ENCODE measurements around the gene ZNF213. TPM values are rescaled to one million over a fixed set of nuclear protein-coding genes. Genes with fewer than 3 reads are reported as not detected.

The ZNF213 gene
- total RNA-seq, 2 experiments from 2014 or later, result 9.9 to 11.1 TPM

DNA sequence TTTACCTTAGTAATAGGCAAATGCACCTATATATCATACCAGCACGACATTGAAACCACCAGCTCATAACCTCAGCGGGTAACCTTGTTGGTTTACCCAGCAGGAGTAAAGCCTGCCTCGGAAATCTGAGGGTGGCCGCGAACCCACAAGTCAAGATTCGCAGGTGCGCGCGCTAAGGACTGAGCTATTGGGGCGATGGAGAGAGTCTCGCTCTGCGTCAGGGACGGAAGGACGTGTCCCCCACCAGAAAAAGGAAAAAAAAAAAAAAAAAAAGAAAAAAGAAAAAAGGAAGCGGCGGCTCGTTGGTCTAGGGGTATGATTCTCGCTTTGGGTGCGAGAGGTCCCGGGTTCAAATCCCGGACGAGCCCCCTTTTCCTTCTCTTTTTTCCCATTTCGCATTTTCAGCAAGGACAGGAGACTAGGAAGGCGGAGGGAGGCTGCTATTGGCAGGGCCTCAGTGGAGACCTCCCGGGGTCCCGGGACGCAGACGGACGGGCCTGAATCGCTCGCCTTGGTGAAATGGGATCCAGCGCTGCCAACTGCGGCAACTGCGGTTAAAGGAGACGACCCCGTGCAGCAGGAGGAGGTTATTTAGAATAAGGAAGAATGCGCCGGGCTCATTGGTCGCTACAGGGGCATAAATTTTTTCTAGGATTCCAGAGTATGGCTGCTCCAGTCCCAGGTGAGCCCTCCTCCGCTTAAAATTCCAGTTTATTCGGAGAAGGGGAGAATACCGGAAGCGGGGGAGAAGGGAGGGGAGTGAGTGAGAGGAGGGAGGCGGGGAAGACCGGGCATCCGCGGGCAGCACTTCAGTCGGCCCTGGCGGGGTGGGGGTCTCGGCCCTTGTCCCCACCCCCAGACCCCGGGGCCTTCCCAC, 53.2 kb downstream of the ZNF213 start, which contains the start of gene OR1F1:
OR1F1 (plus strand) TSS at position 407 of the 877 bp plus-strand sequence.
- Mint-ChIP-seq H3K9me3 (peaks cover 21% of the 10 kb centered on the region), H3K4me1 (peaks cover 52% of the 10 kb centered on the region), H3K36me3 (ENCODE audit: low read depth) (peaks cover 18% of the 10 kb centered on the region), H3K27me3 (peaks cover 80% of the 10 kb centered on the region), H3K27ac (peak within 1 kb of the TSS; percentile 78), H3K4me3 (peak within 1 kb of the TSS; percentile 64)
- peak; percentile 62 for DNase-seq
- ChIA-PET POLR2A (interaction anchor here (0.6 kb wide), 2 partner anchors 58 to 189 kb away, joined by 5 to 7 read pairs; no protein-coding TSS in a partner anchor), CTCF (interaction anchor here (0.7 to 1.6 kb wide), 6 partner anchors 16 to 156 kb away, joined by 3 to 7 read pairs (median 4); partner anchors contain the start of gene ZNF263)

GRCh38 chr16:3188675-3188924, 53.8 kb downstream of the ZNF213 start:
- H3K4me1 Mint-ChIP-seq, result peaks cover 47% of the 10 kb centered on the region
- H3K4me3 Mint-ChIP-seq, result peak overlapping the region; percentile 64
- ChIA-PET CTCF (interaction anchor here (0.9 kb wide), 1 partner anchor 17 kb away, joined by 3 read pairs; no protein-coding TSS in a partner anchor), POLR2A (no interaction called here)
- DNase-seq, result no peak
- peaks cover 17% of the 10 kb centered on the region for H3K36me3 Mint-ChIP-seq (ENCODE audit: low read depth)
- peaks cover 21% of the 10 kb centered on the region for H3K9me3 Mint-ChIP-seq
- H3K27ac Mint-ChIP-seq, result peak overlapping the region; percentile 73
- H3K27me3 Mint-ChIP-seq, result peaks cover 76% of the 10 kb centered on the region

GRCh38 chr16:3188925-3189825, 54.3 kb downstream of the ZNF213 start:
- Mint-ChIP-seq H3K36me3 (ENCODE audit: low read depth) (peaks cover 14% of the 10 kb centered on the region), H3K27ac (peak overlapping the region; percentile 73), H3K27me3 (peaks cover 76% of the 10 kb centered on the region), H3K9me3 (peaks cover 23% of the 10 kb centered on the region), H3K4me1 (peaks cover 44% of the 10 kb centered on the region), H3K4me3 (peak overlapping the region; percentile 64)
- ChIA-PET CTCF (interaction anchor here (0.6 to 0.9 kb wide), 2 partner anchors 17 to 292 kb away, joined by 3 read pairs; no protein-coding TSS in a partner anchor), POLR2A (interaction anchor here (0.6 kb wide), 2 partner anchors 29 to 45 kb away, joined by 5 to 10 read pairs; no protein-coding TSS in a partner anchor)
- DNase-seq, result peak; percentile 27

DNA sequence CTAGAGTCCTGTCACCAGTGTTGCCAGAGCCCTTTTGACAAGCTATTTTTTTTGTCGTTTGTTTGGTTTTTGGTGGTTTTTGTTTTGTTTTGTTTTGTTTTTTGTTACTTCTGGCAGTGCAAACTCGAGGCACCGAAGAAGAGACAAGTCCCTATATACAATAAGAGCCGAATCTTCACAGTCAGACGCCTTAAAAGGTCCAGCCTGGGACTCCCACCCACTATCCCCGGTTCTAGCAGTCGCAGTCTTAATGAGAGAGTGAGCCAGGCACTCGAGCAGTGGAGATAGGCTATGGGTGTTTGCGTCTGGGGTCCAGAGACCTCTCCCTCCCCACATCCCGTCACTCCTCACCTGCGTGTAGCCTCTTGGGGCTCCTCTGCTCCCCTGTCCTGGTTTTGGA, 55.0 kb downstream of the ZNF213 start:
- peak overlapping the region; percentile 64 for H3K4me3 Mint-ChIP-seq
- CTCF ChIA-PET, result interaction anchor here (0.6 kb wide), 1 partner anchor 291 kb away, joined by 3 read pairs; no protein-coding TSS in a partner anchor
- peaks cover 12% of the 10 kb centered on the region for H3K36me3 Mint-ChIP-seq (ENCODE audit: low read depth)
- POLR2A ChIA-PET, result no interaction called here
- peaks cover 76% of the 10 kb centered on the region for H3K27me3 Mint-ChIP-seq
- no peak for DNase-seq
- peak overlapping the region; percentile 73 for H3K27ac Mint-ChIP-seq
- peaks cover 41% of the 10 kb centered on the region for H3K4me1 Mint-ChIP-seq
- peaks cover 23% of the 10 kb centered on the region for H3K9me3 Mint-ChIP-seq

DNA sequence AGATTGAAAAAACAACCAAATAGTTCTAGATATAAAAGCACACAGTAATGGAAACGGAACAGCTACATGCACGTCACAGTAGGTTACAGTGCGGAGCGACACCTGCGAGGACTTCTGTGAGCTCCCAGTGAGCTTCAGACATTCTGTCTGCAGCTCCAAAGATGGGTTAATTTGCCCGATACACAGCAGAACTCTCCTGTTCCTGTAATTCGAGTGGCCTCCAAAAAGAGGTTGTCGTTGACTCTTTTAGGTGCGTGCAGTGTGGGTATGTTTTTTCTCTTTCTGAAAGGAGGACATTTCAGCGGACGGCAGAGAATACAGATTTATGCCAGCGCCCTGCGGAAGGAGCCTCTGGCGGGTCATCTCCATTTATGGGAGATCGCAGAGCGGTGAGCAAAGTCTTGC, 56.1 kb downstream of the ZNF213 start:
- POLR2A ChIA-PET, result no interaction called here

More for the DNA sequence above, 56.1 kb downstream of the ZNF213 start:
- Mint-ChIP-seq H3K27ac (peak overlapping the region; percentile 69), H3K9me3 (peaks cover 20% of the 10 kb centered on the region), H3K36me3 (ENCODE audit: low read depth) (peaks cover 12% of the 10 kb centered on the region), H3K4me1 (peaks cover 41% of the 10 kb centered on the region), H3K27me3 (peaks cover 71% of the 10 kb centered on the region), H3K4me3 (peak overlapping the region; percentile 29)
- DNase-seq, result no peak
- CTCF ChIA-PET, result interaction anchor here (0.6 to 1.8 kb wide), 5 partner anchors 8 to 190 kb away, joined by 3 to 10 read pairs (median 3); no protein-coding TSS in a partner anchor

Other genes with a start within 250 kb of the ZNF213 start
- gene FLYWCH1, start 223.1 kb upstream of the ZNF213 start, total RNA-seq, result 10 to 100 TPM; 46.8 to 52.7 TPM
- gene KREMEN2, start 170.8 kb upstream of the ZNF213 start, total RNA-seq, result under 1 TPM in 1 of 2 experiments, not detected in 1; 0.08 TPM
- 10 to 100 TPM; 49.7 to 50.9 TPM for gene PAQR4, start 165.7 kb upstream of the ZNF213 start, total RNA-seq
- gene PKMYT1, start 154.6 kb upstream of the ZNF213 start, total RNA-seq, result 100 to 1,000 TPM; 122 to 151 TPM
- not detected for gene CLDN9, start 122.1 kb upstream of the ZNF213 start, total RNA-seq
- gene CLDN6, start 116.8 kb upstream of the ZNF213 start, total RNA-seq, result not detected
- 1 to 10 TPM; 1.8 to 2.1 TPM for gene TNFRSF12A, start 114.7 kb upstream of the ZNF213 start, total RNA-seq
- gene HCFC1R1, start 111.1 kb upstream of the ZNF213 start, total RNA-seq, result 10 to 100 TPM; 38.3 to 44.1 TPM
- gene THOC6, start 111.0 kb upstream of the ZNF213 start, total RNA-seq, result 10 to 100 TPM; 49.5 to 58.4 TPM
- under 1 TPM; 0.20 to 0.23 TPM for gene BICDL2, start 98.1 kb upstream of the ZNF213 start, total RNA-seq
- gene MMP25, start 88.5 kb upstream of the ZNF213 start, total RNA-seq, result 10 to 100 TPM; 18.1 to 19.8 TPM
- gene IL32, start 69.4 kb upstream of the ZNF213 start, total RNA-seq, result 1,000 to 10,000 TPM; 2,973 to 3,212 TPM
- under 1 TPM; 0.29 to 0.35 TPM for gene ZSCAN10, start 35.7 kb upstream of the ZNF213 start, total RNA-seq
- not detected for gene ZNF205, start 22.4 kb upstream of the ZNF213 start, total RNA-seq
- gene OR1F1, start 53.2 kb downstream of the ZNF213 start, total RNA-seq, result not detected
- 10 to 100 TPM; 11.7 to 12.1 TPM for gene ZNF200, start 100.1 kb downstream of the ZNF213 start, total RNA-seq
- gene MEFV, start 121.6 kb downstream of the ZNF213 start, total RNA-seq, result under 1 TPM in 1 of 2 experiments, not detected in 1; 0.10 TPM
- 10 to 100 TPM; 25.7 to 25.9 TPM for gene ZNF263, start 148.5 kb downstream of the ZNF213 start, total RNA-seq
- 1 to 10 TPM; 3.6 to 5.1 TPM for gene TIGD7, start 170.4 kb downstream of the ZNF213 start, total RNA-seq
- gene ZNF75A, start 170.5 kb downstream of the ZNF213 start, total RNA-seq, result 10 to 100 TPM; 42.7 to 43.8 TPM
- gene OR2C1, start 220.9 kb downstream of the ZNF213 start, total RNA-seq, result not detected